WI38 (cell line): Measurements from ENCODE around the gene CSTPP1.

Source experiments
- H3K4me3 ChIP-seq: 2 replicates; pipeline ENCODE4 v1.5.1; 2011; ENCODE audit warnings: low read depth, mild to moderate bottlenecking, control low read depth, low read length
- CTCF ChIP-seq: IDR thresholded peaks from 2 replicates; pipeline ENCODE4 v1.5.1; 2012; ENCODE audit warnings: low read depth, mild to moderate bottlenecking, control low read depth, low read length

Gene CSTPP1

GRCh38 chr11:46912526-46913150, 23.9 kb upstream of the CSTPP1 start:
- no peak overlapping the region for H3K4me3 ChIP-seq

GRCh38 chr11:46913484-46913883, 23.1 kb upstream of the CSTPP1 start:
- no peak for TF ChIP-seq CTCF
- no peak overlapping the region for H3K4me3 ChIP-seq

More at GRCh38 chr11:46912526-46913150, 23.9 kb upstream of the CSTPP1 start:
- no peak for TF ChIP-seq CTCF

- H3K4me3 ChIP-seq = no peak overlapping the region
- no peak for TF ChIP-seq CTCF
Measured at GRCh38 chr11:46914363-46914762, 22.2 kb upstream of the CSTPP1 start.

- TF ChIP-seq CTCF = no peak
- H3K4me3 ChIP-seq = no peak overlapping the region
Measured at GRCh38 chr11:46914910-46915309, 21.7 kb upstream of the CSTPP1 start.

- H3K4me3 ChIP-seq = peak overlapping the region; percentile 58
- peak; percentile 38; the same call in 1 of the 2 replicates for TF ChIP-seq CTCF
Measured at GRCh38 chr11:46916286-46917108, 20.1 kb upstream of the CSTPP1 start.

GRCh38 chr11:46917109-46917761, 19.3 kb upstream of the CSTPP1 start:
- TF ChIP-seq CTCF = no peak
- H3K4me3 ChIP-seq = peak overlapping the region; percentile 58

- TF ChIP-seq CTCF = no peak
- H3K4me3 ChIP-seq = peak overlapping the region; percentile 58
Measured at GRCh38 chr11:46917762-46918082, 18.8 kb upstream of the CSTPP1 start.
